22Rv1 (cell line): ENCODE measurements around the gene PURB.
A peak's percentile ranks its signal among the peaks of the same experiment; 100 is the strongest.

Source experiments
- CTCF ChIP-seq: fragments of 450-650 bp; IDR thresholded peaks from 2 replicates; pipeline ENCODE4 v1.5.1; 2017; ENCODE audit warnings: mild to moderate bottlenecking
- ZFX ChIP-seq: fragments of 450-650 bp; IDR thresholded peaks from 2 replicates; pipeline ENCODE4 v1.6.1; 2017; ENCODE audit warnings: antibody characterized with exemption, borderline replicate concordance

GRCh38 chr7:44922351-44922694 is 37.0 kb upstream of the PURB start:
- TF ChIP-seq CTCF (peak; percentile 74), ZFX (no peak)
